CD4-positive, alpha-beta T cell treated with Interleukin-17A for 4 hours (primary cell): ENCODE results near the gene REEP6.
"Not testable (repeated sequence)": the region's sequence is repeated elsewhere in the genome, so short reads cannot be mapped to it uniquely, and the experiment has no call there.

Experiments
- DNase-seq: peaks from one replicate; pipeline ENCODE4 v3.0.0-alpha.2; 2020; ENCODE audit warnings: mixed read lengths

Gene REEP6

DNA sequence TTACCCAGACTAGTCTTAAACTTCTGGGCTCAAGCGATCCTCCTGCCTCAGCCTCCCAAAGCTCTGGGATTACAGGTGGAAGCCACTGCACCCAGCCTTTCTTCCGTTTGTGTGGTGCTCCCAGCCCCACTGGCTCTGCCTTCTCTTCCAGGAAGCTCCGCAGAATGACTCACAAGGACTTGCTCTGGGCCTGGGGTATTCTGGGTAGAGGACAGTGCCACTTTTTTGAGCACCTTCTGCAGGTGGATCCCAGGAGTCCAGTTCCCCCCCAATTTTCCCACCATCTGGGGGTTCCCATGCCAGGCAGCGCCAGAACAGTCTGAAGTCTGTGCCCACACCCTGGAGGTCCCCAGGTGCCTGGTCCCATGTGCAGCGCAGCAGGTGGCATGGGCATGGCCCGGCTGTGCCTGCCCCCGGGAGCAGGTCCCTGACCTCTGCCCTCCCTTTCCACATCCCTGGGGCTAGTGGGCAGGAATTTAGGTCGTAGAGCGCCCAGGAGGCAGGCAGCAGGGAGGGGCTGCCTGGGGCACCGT, 1.6 kb downstream of the REEP6 start:
- no peak for DNase-seq

DNA sequence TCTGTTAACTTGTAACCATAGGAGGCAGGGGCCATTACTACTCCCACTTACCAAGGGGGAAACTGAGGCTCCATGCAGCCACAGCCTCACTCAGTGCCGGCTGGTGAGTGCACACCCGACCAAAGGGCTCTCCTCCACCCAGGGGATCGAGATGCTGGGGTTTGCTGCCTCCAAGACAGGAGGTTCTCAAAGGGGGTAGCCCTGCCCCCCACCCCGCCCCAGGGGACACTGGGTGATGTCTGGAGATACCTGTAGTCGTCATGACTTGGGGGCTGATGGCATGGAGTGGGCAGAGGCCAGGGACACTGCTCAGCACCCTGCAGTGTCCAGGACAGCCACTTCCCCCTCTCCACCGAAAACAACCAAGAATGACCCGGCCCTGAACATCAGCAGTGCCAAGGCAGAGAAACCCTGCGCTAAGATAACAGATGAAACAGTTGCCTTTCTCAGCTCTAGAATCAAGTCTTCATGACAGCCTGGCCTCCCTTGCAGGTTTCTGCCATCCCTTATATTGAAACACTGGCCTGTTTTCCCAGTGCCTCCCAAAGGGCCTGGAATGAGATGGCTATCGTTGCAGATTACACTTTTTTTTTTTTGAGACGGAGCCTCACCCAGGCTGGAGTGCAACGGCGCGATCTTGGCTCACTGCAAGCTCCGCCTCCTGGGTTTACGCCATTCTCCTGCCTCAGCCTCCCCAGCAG, 3.3 kb downstream of the REEP6 start:
- no peak for DNase-seq

DNA sequence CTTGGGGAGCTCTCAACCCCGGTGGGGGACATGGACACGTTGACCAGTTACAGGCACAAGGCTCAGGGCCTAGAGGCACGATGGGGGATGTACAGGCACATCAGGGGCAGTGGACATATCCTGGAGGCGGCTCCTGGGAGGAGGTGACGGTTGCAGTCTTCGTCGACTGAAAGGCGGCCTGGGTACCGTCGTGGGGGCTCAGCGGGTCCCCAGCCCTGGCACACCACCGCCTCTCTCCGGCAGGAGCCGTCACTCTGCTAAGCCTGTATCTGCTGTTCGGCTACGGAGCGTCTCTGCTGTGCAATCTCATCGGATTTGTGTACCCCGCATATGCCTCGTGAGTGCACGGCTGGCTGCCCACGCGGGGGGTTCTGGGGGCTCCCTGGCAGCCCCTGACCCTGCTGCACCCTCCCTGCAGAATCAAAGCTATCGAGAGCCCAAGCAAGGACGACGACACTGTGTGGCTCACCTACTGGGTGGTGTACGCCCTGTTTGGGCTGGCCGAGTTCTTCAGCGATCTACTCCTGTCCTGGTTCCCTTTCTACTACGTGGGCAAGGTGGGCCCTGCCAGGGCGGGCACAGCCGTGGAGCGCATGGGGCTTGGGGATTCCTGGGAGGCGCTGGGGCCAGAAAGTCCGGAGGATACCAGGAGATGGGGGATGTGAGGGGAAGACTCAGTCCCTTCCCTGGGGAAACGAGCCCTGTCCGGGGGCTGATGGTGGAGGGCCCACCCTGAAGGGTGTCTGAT, 4.2 kb downstream of the REEP6 start:
- no peak for DNase-seq

DNA sequence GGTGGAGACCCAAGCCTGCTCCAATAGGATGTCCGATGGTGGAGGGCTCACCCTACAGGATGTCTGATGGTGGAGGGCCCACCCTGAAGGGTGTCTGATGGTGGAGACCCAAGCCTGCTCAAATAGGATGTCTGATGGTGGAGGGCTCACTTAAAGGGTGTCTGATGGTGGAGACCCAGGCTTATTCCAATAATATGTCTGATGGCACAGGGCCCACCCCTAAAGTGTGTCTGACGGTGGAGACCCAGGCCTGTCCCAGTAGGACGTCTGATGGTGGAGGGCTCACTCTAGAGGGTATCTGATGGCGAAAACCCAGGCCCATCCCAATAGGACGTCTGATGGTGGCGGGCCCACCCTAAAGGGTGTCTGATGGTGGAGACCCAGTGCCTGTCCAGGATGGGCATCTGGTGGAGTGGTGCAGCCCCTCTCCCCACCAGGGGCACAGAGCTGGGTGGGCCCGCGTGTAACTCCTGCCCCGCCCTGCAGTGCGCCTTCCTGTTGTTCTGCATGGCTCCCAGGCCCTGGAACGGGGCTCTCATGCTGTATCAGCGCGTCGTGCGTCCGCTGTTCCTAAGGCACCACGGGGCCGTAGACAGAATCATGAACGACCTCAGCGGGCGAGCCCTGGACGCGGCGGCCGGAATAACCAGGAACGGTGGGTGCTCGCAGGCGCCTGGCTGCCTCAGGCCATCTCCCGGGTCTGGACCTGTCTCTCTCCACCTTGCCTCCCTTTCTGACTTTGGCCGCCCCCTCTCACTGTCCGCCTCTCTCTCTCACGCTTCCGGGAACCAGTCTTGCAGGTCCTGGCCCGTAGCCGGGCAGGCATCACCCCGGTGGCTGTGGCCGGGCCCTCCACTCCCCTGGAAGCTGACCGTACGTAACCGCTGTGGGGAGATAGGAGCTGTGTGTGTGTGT, 5.1 kb downstream of the REEP6 start:
- no peak for DNase-seq

DNA sequence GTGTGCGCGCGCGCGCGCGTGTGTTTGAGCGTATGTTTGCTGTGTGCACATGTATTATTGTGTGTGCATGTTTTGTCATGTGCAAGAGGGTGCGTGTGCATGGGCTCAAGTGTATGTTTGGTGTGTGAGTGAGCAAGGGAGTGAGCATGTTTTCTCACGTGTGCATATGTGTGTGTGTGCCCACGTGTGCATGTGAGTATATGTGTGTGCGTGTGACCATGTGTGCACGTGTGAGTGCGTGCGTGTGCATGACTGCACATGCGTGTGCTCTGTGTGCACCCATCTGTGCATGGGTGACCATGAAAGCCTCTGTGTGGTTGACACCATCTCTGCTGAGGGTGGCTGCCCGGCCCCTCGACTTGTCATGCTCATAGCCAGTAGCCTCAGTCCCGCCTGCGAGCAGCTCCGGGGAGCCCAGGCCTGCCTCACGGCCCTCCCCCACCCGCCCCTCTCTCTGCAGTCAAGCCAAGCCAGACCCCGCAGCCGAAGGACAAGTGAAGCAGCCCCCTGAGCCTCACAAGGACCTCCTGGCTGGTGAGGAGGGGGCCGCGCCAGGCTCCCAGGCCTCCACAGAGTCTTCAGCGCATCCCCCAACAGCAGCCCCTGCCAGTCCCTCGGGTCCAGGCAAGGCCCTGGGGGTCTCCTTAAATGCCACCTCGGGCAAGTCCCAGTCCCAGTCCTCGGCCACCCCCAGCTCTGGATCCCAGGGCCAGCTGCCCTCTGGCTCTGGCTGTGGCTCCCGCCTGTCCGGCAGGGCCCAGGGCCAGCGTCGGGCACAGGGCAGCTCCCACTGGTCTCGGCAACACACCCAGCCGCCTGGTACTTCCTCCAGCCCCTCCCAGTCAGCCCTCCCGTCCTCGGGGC, 6.0 kb downstream of the REEP6 start:
- DNase-seq, result no peak

DNA sequence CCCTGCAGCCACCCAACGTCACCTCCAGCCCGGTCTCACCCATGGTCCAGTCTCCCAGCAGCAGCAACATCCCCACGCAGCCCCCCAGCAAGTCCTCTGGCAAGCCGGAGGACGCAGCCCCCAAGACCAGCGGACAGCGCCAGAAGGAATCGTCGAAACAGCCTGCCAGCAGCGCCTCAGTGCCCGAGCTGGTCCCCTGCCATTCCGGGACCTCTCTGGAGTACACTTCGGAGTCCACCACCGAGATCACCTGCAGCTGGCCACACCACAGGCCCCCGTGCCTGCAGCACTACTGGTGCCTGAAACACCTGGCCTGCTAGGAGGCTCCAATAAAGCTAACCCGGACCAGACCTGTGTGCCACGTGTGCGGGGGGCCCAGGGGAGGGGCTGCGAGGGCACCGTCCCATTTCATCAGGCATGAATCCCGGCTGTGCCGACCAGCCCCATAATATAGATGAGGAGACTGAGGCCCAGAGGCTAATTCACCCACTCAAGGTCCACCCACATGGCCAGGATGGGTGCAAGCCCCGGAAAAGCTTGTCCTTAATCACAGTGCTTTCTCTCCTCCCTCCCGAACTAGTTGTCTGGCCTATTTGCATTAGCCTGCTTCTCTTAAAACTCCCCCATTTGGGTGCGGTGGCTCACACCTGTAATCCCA, 6.7 kb downstream of the REEP6 start:
- DNase-seq, result no peak

DNA sequence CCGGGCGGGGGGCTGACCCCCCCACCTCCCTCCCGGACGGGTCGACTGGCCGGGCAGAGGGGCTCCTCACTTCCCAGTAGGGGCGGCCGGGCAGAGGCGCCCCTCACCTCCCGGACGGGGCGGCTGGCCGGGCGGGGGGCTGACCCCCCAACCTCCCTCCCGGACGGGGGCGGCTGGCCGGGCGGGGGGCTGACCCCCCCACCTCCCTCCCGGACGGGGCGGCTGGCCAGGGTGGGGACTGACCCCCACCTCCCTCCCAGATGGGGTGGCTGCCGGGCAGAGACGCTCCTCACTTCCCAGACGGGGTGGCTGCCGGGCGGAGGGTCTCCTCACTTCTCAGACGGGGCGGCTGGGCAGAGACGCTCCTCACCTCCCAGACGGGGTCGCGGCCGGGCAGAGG, 8.2 kb downstream of the REEP6 start:
- not testable (repeated sequence) for DNase-seq

DNA sequence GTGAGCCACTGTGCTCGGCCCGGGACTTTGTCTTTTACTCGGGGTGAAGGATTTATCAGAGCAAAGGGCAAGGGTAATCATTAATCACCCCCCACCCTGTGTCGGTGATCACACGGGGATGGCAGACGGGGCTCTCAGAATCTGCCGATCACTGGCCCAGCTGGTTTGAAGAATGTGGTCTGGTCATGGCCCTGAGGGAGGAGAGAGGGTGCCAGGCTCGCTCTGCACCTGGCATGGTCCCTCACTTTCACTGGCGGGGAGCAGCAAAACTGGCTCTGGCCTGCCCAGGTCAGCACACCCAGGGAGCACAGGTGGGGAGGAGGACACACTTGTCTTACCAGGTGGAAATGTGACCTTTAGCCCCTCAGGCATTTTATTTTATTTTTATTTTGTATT, 10.2 kb downstream of the REEP6 start:
- no peak for DNase-seq

DNA sequence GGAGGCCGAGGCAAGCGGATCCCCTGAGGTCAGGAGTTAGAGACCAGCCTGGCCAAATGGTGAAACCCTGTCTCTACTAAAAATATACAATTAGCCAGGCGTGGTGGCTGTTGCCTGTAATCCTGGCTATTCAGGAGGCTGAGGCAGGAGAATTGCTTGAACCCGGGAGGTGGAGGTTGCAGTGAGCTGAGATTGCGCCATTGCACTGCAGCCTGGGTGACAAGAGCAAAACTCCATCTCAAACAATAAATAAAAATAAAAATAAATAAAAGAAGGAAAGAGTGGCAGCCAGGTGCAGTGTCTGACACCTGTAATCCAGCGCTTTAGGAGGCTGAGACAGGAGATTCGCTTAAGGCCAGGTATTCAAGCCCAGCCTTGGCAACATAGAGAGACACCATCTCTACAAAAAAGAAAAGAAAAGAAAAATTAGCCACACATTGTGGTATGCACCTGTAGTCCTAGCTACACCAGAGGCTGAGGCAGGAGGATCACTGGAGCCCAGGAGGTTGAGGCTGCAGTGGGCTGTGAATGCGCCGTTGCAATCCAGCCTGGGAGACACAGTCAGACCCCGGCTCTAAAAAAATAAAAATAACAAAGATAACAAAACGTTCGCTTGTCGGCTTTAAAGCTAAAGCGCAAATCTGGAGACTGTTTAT, 11.6 kb downstream of the REEP6 start:
- DNase-seq, result no peak

DNA sequence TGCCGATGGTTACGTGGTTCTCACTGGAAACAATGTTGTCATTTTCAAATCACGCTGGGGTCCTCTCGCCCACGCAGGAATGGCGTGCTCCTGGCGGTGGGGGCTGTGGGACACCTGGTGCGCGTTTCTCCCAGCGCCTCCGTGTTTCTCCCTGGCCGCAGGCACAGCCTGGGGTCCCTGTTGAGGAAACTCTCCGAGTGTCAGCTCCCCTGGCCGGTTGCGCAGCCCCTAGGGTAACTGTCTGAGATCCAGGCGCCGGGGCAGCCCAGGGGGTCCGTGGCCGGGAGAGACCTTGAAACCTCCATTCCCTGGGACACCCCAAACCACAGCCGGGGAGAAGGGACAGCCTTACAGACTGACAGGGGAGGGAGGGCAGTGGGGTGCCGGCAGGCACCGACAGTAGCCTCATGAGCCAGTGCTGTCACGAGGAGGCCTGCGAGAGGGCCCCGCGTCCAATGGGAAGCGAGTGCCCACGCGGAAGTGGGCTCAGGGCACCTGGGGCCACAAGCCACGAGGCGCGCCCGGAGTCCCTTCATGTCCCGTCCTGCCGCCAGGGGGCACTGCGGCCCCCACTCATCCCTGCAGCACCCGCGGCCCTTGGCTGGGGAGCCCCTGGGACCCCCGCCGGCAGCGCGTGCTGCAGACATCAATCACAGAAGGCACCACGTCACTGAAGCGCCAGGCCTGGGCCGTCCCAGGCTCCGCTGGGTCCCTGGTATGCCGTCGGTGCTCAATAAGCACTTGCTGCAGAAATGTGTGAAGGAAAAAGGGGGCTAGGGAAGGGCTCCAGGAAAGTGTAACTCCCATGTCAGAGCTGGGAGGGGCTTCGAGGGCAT, 12.3 kb downstream of the REEP6 start:
- peak; percentile 79 for DNase-seq

DNA sequence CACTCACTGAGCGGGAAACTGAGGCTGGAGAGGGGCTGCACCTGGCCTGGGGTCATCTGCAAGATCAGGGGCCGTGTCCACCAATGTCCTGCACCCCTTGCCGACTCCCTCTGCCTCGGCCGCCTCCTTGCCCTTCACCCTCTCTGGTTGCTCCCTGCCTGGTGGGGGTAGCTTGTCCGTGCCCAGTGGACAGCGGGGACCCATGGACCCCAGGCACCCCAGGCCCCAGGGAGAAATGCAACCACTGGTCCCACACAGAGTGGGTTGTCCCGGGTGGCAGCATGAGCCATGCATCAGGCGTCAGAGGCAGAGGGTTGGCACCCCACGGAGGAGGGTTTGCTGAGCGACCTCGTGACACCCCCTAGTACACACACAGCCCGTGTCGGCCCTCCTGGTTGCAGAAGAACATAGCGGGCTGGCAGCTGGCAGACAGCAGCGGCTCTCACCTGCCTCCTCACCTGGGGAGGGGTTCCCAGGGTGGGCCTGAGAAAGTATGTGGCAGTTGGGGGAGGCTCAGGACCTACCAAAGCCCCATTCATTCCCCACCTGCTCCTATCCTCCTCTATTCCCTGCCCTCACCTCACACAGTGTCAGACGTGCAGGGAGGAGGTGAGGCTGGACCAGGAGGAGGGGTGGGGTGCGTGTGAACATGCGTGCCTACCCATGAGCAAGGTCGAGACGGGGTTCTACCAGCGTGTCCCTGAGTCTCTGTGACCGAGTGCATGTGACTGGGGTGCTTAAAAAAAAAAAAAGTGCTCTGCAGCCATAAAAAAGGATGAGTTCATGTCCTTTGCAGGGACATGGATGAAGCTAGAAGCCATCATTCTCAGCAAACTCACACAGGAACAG, 13.2 kb downstream of the REEP6 start:
- no peak for DNase-seq

DNA sequence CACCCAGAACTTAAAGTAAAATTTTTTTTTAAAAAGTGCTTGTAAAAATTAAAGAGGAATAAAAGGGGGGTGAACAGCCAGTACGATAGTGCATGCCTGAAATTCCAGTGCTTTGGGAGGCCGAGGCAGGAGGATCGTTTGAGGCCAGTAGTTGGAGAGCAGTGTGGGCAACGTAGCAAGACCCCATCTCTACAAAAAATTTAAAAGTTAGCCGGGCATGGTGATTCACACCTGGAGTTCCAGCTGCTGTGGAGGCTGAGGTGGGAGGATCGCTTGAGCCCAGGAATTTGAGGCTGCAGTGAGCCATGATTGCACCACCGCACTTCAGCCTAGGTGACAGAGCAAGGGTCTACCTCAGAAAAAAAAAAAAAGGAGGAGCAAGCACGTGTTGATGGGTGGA, 14.0 kb downstream of the REEP6 start:
- DNase-seq, result no peak

DNA sequence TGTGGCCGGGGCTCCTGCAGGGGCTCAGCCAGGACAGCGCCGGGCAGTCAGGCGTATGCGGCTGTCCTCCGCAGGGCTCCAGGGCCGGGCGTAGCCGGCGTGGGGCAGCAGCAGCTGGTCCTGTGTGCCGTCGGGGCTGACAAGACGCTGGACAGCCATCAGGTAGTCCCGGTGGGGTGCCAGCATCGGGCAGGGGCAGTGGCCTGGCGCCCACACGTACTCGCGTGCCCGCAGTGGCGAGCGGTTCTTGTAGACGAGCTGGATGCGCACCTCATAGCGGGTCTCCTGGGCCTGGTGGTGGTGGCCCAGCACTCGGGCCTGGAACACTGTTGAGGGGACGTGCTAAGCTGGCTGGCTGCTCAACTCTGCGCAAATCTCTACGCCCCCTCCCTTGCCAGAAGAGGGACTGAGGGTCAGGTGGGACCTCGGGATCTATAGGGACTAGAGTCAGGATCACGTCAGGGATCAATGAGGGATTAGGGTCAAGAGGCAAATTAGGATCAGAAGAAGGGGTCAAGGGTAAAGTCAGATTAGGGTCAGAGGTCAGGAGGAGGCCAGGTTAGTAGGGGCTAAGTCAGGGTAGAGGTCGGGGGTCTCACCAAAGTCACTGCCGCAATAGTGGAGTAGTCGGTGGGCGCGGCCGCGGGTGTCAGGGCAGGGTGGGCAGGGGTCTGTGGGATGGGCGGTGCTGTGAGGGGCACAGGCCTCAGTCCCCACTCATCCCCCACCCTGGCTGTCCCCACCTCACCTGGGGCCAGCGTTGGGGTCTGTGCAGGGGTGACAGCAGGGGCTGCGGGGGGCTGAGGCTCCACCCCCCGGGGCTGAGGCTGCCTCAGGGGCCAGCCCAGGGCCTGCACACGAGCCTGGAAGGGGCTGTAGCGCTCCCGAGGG, 15.3 kb downstream of the REEP6 start:
- DNase-seq, result no peak

DNA sequence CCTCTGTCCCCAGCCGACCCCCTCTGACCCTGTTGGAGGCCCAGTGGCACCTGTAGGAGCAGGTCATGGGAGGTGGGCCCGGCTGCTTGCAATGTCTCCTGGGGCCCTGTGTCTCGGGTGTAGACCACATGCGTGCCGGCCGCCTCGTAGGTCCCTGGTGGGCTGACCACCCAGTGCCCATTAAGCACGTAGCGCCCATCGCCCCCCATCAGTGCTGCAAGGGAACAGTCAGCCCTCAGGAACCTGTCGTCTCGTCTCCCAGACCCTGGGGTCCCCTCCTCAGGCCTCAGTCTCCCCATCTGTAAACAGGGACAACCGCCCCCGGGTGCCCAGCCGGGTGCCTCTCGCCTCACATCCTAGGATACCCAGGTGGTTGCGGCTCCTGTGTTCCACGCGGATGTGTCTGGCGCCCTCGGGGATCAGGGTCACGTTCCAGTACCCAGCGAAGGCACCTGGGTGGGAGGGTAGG, 16.2 kb downstream of the REEP6 start:
- no peak for DNase-seq

DNA sequence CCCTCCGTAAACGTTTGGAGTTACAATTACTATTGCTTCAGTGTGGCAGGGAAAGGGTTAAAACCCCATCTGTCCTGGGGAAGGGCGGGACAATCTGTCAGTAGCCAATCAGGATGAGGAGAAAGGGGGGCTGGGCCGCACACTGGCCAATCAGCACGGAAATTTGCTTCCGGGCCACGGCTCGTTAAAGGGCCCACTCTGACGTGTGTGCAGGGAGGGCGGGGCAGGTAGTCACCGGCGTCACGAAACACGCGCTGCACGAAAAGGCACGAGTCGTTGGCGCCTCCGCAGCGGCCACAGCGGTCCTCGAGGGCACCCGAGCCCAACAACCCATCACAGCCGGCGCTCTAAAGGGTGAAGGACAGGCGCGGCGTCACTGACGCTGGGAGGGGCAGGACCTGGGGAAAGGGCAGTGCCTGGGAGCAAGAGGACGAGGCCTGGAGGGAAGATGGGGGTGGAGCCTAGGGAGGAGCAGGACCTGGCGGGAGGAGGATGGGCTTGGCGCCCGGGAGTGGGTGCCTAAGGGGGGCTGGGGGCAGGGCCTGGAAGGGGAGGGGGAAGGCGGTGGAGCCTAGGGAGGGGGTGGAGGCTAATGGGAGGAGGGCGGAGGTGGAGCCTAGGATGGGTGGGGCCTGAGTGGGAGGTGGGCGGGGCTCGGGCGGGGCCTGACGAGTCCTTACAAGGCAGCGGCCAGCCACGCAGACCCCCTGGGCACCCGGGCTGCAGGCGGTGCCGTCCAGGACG, 17.0 kb downstream of the REEP6 start:
- peak; percentile 93 for DNase-seq

DNA sequence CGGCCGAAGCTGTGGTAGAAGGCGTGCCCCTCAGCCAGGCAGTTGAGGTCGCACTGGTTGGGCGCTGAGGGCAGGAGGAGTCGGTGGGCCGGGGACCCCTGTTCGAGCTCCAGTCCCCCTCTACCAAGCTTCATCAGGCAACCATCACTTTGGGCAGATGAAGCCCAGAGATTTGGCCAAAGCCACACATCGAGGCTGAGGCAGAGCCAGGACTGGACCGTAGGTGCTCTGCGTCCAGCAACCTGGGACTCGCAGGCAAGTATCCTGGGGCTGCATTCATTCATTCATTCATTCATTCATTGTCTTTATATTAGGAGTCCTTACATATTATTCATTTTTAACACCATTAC, 17.5 kb downstream of the REEP6 start:
- no peak for DNase-seq
